HUES64 (cell line): ENCODE results near the gene ZNF738.

ENCODE experiments used
- H3K27ac ChIP-seq: 2 replicates; pipeline ENCODE4 v1.7.0; 2013; ENCODE audit warnings: low read depth, low read length, inconsistent platforms
- H3K27me3 ChIP-seq: 2 replicates; pipeline ENCODE4 v1.6.1; 2013; ENCODE audit warnings: mild to moderate bottlenecking, low read length; ENCODE audit not compliant: insufficient read depth
- H3K36me3 ChIP-seq: 2 replicates; pipeline ENCODE4 v1.6.1; 2013; ENCODE audit warnings: mild to moderate bottlenecking, low read length; ENCODE audit not compliant: insufficient read depth
- H3K4me1 ChIP-seq: 2 replicates; pipeline ENCODE4 v1.6.1; 2013; ENCODE audit warnings: mild to moderate bottlenecking, low read length, moderate library complexity; ENCODE audit not compliant: insufficient read depth
- H3K4me3 ChIP-seq: 2 replicates; pipeline ENCODE4 v1.5.1; 2013; ENCODE audit warnings: mild to moderate bottlenecking, low read length, moderate library complexity
- H3K9ac ChIP-seq: 2 replicates; pipeline ENCODE4 v1.6.1; 2013; ENCODE audit warnings: mild to moderate bottlenecking, low read depth, low read length
- H3K9me3 ChIP-seq: 2 replicates; pipeline ENCODE4 v1.6.1; 2013; ENCODE audit warnings: low read depth, low read length; ENCODE audit not compliant: insufficient read depth
- WGBS: fragments of 150-250, 120-280 bp; methylation state at CpG from one replicate; pipeline ENCODE4 v1.1.7; 2013; ENCODE audit warnings: missing lambda C conversion rate; 5-methylcytosine and 5-hydroxymethylcytosine counted together

ZNF738 gene

DNA sequence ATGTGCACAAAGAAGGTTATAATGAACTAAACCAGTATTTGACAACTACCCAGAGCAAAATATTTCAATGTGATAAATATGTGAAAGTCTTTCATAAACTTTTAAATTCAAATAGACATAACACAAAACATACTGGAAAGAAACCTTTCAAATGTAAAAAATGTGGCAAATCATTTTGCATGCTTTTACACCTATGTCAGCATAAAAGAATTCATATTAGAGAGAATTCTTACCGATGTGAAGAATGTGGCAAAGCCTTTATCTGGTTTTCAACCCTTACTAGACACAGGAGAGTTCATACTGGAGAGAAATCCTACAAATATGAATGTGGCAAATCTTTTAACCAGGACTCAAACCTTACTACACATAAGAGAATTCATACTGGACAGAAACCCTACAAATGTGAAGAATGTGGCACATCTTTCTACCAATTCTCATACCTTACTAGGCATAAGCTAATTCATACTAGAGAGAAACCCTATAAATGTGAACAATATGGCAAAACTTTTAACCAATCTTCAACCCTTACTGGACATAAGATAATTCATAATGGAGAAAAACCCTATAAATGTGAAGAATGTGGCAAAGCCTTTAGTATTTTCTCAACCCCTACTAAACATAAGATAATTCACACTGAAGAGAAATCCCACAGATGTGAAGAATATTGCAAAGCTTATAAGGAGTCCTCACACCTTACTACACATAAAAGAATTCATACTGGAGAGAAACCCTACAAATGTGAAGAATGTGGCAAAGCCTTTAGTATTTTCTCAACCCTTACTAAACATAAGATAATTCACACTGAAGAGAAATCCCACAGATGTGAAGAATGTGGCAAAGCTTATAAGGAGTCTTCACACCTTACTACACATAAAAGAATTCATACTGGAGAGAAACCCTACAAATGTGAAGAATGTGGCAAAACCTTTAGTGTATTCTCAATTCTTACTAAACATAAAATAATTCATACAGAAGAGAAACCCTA lies 64.5 kb downstream of the ZNF738 start:
- peaks cover 85% of the 10 kb centered on the region for H3K9me3 ChIP-seq
- no peak overlapping the region for H3K27ac ChIP-seq
- H3K36me3 ChIP-seq: peaks cover 45% of the 10 kb centered on the region
- 100% methylated on average over 1 of the region's 1 CpG for WGBS
- H3K4me1 ChIP-seq: no peaks in the 10 kb centered on the region
- H3K27me3 ChIP-seq: no peaks in the 10 kb centered on the region
- no peak overlapping the region for H3K4me3 ChIP-seq
- no peak overlapping the region for H3K9ac ChIP-seq
